HepG2 (cell line): Measurements from ENCODE around the gene PTPRM. TPM values are rescaled to one million over a fixed set of nuclear protein-coding genes. Genes with fewer than 3 reads are reported as not detected.
A peak's percentile ranks its signal among the peaks of the same experiment; 100 is the strongest.

Source experiments
- ATAC-seq: fragments of 200-7000 bp; cut with Tn5 transposase; 3 replicates; pipeline ENCODE4 v1.9.1; 2020; ENCODE audit warnings: mild to moderate bottlenecking, moderate library complexity
- BruUV-seq: library from RNA; stranded (reverse); fragments of 400-500 nt; replicated peaks from 2 replicates; lab custom pipeline; 2021; lab: Mats Ljungman, UMichigan
- CTCF ChIA-PET: fragments of 300-600 bp; formaldehyde crosslinking; extraction: SDS; loops from one replicate; lab custom pipeline; 2021; ENCODE audit warnings: low total read pairs, inconsistent platforms, low intra/inter-chr PET ratio; lab: Yijun Ruan, JAX
- POLR2A ChIA-PET: fragments of 350-600 bp; sonication (Branson Sonifier 250); formaldehyde crosslinking; loops from one replicate; lab custom pipeline; 2020; ENCODE audit warnings: antibody characterized with exemption, inconsistent platforms; lab: Yijun Ruan, JAX
- DNase-seq: peaks from one replicate; pipeline ENCODE4 v3.0.0-alpha.2; 2015; ENCODE audit warnings: low spot score
- FAIRE-seq: peaks from 3 replicates; lab custom pipeline; 2011; peaks lifted over from hg19 to GRCh38; lab: Jason Lieb, UNC
- H2AFZ ChIP-seq: one replicate; pipeline ENCODE4 v1.6.1; 2011; ENCODE audit warnings: low read length, inconsistent platforms
- H3K27ac ChIP-seq: fragments of 300-600 bp; 3 replicates; pipeline ENCODE4 v1.8.0; 2011; ENCODE audit warnings: mixed run types, mild to moderate bottlenecking, mixed read lengths, low read length, inconsistent platforms; ENCODE audit not compliant: insufficient read depth; ENCODE audit errors: extremely low read length
- H3K27me3 ChIP-seq, 2 experiments: fragments of 200-600 bp in 1 of 2; 2 replicates in 1 of 2; 3 replicates in 1 of 2; pipeline versions ENCODE4 v1.6.0 to v1.8.0; 2011; ENCODE audit warnings: low read length in 2 of 2, mild to moderate bottlenecking in 2 of 2, moderate library complexity in 2 of 2, inconsistent platforms in 1 of 2; ENCODE audit not compliant: insufficient read depth in 2 of 2, control insufficient read depth in 1 of 2
- H3K36me3 ChIP-seq, 2 experiments: fragments of 200-600 bp in 1 of 2; replicated peaks in 1 of 2; 2 replicates in 1 of 2; 3 replicates in 1 of 2; pipeline versions ENCODE4 v1.5.1 to v1.8.0; 2011; ENCODE audit warnings: low read length in 2 of 2, inconsistent platforms in 1 of 2; ENCODE audit not compliant: insufficient read depth in 2 of 2, control insufficient read depth in 1 of 2
- H3K4me1 ChIP-seq: 2 replicates; pipeline ENCODE4 v1.5.1; 2012; ENCODE audit warnings: low read length, inconsistent platforms; ENCODE audit not compliant: insufficient read depth
- H3K4me2 ChIP-seq: 2 replicates; pipeline ENCODE4 v1.6.0; 2011; ENCODE audit warnings: low read depth, low read length, inconsistent platforms
- H3K4me3 ChIP-seq, 3 experiments: fragments of 200-600 bp in 1 of 3; sonication (generic), shearing (Covaris generic) in 1 of 3; replicated peaks in 1 of 3; 2 replicates each; pipeline ENCODE4 v1.5.1; 2011 to 2016; ENCODE audit warnings: low read length in 3 of 3, inconsistent platforms in 2 of 3, low read depth in 2 of 3, mild to moderate bottlenecking in 2 of 3, control low read depth in 1 of 3, mixed read lengths in 1 of 3; ENCODE audit not compliant: insufficient read depth in 1 of 3
- H3K79me2 ChIP-seq: one replicate; pipeline ENCODE4 v1.6.1; 2011; ENCODE audit warnings: low read length, inconsistent platforms; ENCODE audit not compliant: insufficient read depth
- H3K9ac ChIP-seq: 2 replicates; pipeline ENCODE4 v1.6.0; 2011; ENCODE audit warnings: mild to moderate bottlenecking, low read depth, low read length, inconsistent platforms; ENCODE audit not compliant: insufficient read depth
- H3K9me3 ChIP-seq: 2 replicates; pipeline ENCODE4 v1.5.1; 2012; ENCODE audit warnings: mild to moderate bottlenecking, low read length
- H4K20me1 ChIP-seq: 2 replicates; pipeline ENCODE4 v1.6.0; 2011; ENCODE audit warnings: inconsistent platforms, mild to moderate bottlenecking, low read length, moderate library complexity; ENCODE audit not compliant: insufficient read depth
- AHDC1 ChIP-seq: sonication (generic); formaldehyde crosslinking; IDR thresholded peaks from 2 replicates; pipeline ENCODE4 v1.5.1; 2020; ENCODE audit warnings: mild to moderate bottlenecking, missing genetic modification reagents, borderline replicate concordance
- ETV6 ChIP-seq: sonication (generic); formaldehyde crosslinking; conservative IDR thresholded peaks from 2 replicates; pipeline ENCODE4 v1.4.0; 2020; ENCODE audit warnings: missing genetic modification reagents
- FOSL2 ChIP-seq: sonication (generic); formaldehyde crosslinking; IDR thresholded peaks from 2 replicates; pipeline ENCODE4 v1.4.0; 2020; ENCODE audit warnings: missing genetic modification reagents
- MTERF4 ChIP-seq: sonication (generic); formaldehyde crosslinking; IDR thresholded peaks from 2 replicates; pipeline ENCODE4 v1.8.0; 2023; ENCODE audit warnings: mild to moderate bottlenecking, missing genetic modification reagents
- RELA ChIP-seq: sonication (generic); formaldehyde crosslinking; IDR thresholded peaks from 2 replicates; pipeline ENCODE4 v1.4.0; 2020; ENCODE audit warnings: missing genetic modification reagents
- ZNF557 ChIP-seq: sonication (generic); formaldehyde crosslinking; IDR thresholded peaks from 2 replicates; pipeline ENCODE4 v1.4.0; 2020; ENCODE audit warnings: missing genetic modification reagents
- ZNF674 ChIP-seq: sonication (generic); formaldehyde crosslinking; IDR thresholded peaks from 2 replicates; pipeline ENCODE4 v1.5.0; 2020; ENCODE audit warnings: low read depth, mild to moderate bottlenecking, missing genetic modification reagents
- WGBS: methylation state at CpG from one replicate; pipeline ENCODE4 v1.1.6; 2017; ENCODE audit warnings: low lambda C conversion rate; 5-methylcytosine and 5-hydroxymethylcytosine counted together
- in situ Hi-C: cut with HindIII; loops from 2 replicates; pipeline ENCODE4 v1.10.0; 2017; ENCODE audit warnings: low pct_unique_long_range_greater_than_20kb; ENCODE audit not compliant: extremely low pct_ligation_motif_present
- intact Hi-C: fragments of 100-400 bp; cut with micrococcal nuclease; formaldehyde crosslinking; loops from one replicate; pipeline ENCODE4 v1.10.0; 2022; ENCODE audit not compliant: unreplicated experiment
- polyA plus RNA-seq, 8 experiments: library from polyadenylated mRNA; depleted of rRNA in 3 of 8; stranded (reverse) in 7 of 8; unstranded in 1 of 8; fragments of >200 nt; fragmentation: Illumina TruSeq in 4 of 8; extraction: Trizol in 4 of 8; gene quantifications; 2 replicates each; pipeline versions ENCODE4 v1.2.1 to v1.2.3, GENCODE V29; 2011 to 2016; ENCODE audit warnings: low read depth in 4 of 8, missing spikeins in 1 of 8, mixed read lengths in 1 of 8; ENCODE audit not compliant: insufficient read depth in 1 of 8
- total RNA-seq, 5 experiments: library from RNA; depleted of rRNA; stranded (reverse); fragments of >200 nt; fragmentation: Illumina TruSeq; extraction: Trizol; gene quantifications; 2 replicates each; pipeline ENCODE4 v1.2.3, GENCODE V29; 2016; ENCODE audit warnings: low read depth in 1 of 5

Gene PTPRM
- total and polyA plus RNA-seq, 2 of the 13 experiments (the other 11 are each of a cell fraction or from before 2014, with no cell fraction given), result 12.6 to 108 TPM

GRCh38 chr18:7945882-7946281, 378.8 kb downstream of the PTPRM start:
- H3K4me3 ChIP-seq, result no peak overlapping the region
- FAIRE-seq (no peak), DNase-seq (peak; percentile 33), ATAC-seq (no peak; the same call in 2 of the 3 replicates)
- BruUV-seq, result no TSS peak
- no peaks in the 10 kb centered on the region for H3K79me2 ChIP-seq
- H3K4me1 ChIP-seq, result peaks cover 7% of the 10 kb centered on the region; the same call in 1 of the 2 replicates
- H2AFZ ChIP-seq, result no peak overlapping the region
- H3K27me3 ChIP-seq, result no peaks in the 10 kb centered on the region
- H3K27ac ChIP-seq, result no peak overlapping the region
- ChIA-PET CTCF (no interaction called here), POLR2A (no interaction called here)
- H3K9me3 ChIP-seq, result no peaks in the 10 kb centered on the region
- H3K36me3 ChIP-seq, result 0 out of 5 replicates have a peak, but pooled peaks cover 1 to 4% of the 10 kb centered on the region in 2 experiments
- no peak overlapping the region for H3K9ac ChIP-seq
- no peaks in the 10 kb centered on the region for H4K20me1 ChIP-seq
- WGBS, result 41% methylated on average over 3 of the region's 3 CpGs
- H3K4me2 ChIP-seq, result no peak overlapping the region
- no peak for TF ChIP-seq ETV6 (CRISPR knock-in tag)
- TF ChIP-seq AHDC1 (CRISPR knock-in tag), result no peak
- TF ChIP-seq MTERF4, result no peak
- no peak for TF ChIP-seq RELA (CRISPR knock-in tag)
- peak; percentile 56 for TF ChIP-seq FOSL2
- TF ChIP-seq ZNF557 (CRISPR knock-in tag), result no peak
- no peak for TF ChIP-seq ZNF674 (CRISPR knock-in tag)
- intact Hi-C loops, result no loop called here
- in situ Hi-C loops, result no loop called here
